Astrocyte of the cerebellum (primary cell): ENCODE results near the gene PRPSAP1.

ENCODE experiments used
- DNase-seq: peaks from one replicate; pipeline ENCODE4 v3.0.0-alpha.2; 2011; ENCODE audit warnings: low read depth
- H3K4me3 ChIP-seq: 2 replicates; pipeline ENCODE4 v1.5.1; 2011; ENCODE audit warnings: mild to moderate bottlenecking, low read depth, low read length, moderate library complexity
- CTCF ChIP-seq: IDR thresholded peaks from 2 replicates; pipeline ENCODE4 v1.5.1; 2012; ENCODE audit warnings: low read length, low read depth, moderate library complexity, mild to moderate bottlenecking; ENCODE audit errors: missing control alignments
- in situ Hi-C: cut with HindIII; loops from 2 replicates; pipeline ENCODE4 v1.10.0; 2017; ENCODE audit warnings: low sequenced_read_pairs

Gene PRPSAP1

GRCh38 chr17:76386966-76387765 is 33.5 kb upstream of the PRPSAP1 start:
- no peak overlapping the region for H3K4me3 ChIP-seq
- DNase-seq, result no peak
- no peak for TF ChIP-seq CTCF
- in situ Hi-C loops, result no loop called here

- peak; percentile 76 for TF ChIP-seq CTCF
- DNase-seq, result no peak
- H3K4me3 ChIP-seq, result peak overlapping the region; percentile 60
- in situ Hi-C loops, result no loop called here
Measured at GRCh38 chr17:76385892-76386786, 32.4 kb upstream of the PRPSAP1 start.

- in situ Hi-C loops, result no loop called here
- no peak for DNase-seq
- TF ChIP-seq CTCF, result no peak
- peak overlapping the region; percentile 60 for H3K4me3 ChIP-seq
Measured at GRCh38 chr17:76384987-76385891, 31.5 kb upstream of the PRPSAP1 start.

- H3K4me3 ChIP-seq, result peak within 1 kb of the TSS; percentile 60
- no peak for DNase-seq
- in situ Hi-C loops, result no loop called here
- TF ChIP-seq CTCF, result no peak
Measured at GRCh38 chr17:76384222-76384986, 30.7 kb upstream of the PRPSAP1 start, which contains the start of gene SPHK1. SPHK1 (plus strand) TSS chr17:76384609; CDS start chr17:76385645, 1,036 bp downstream.

- in situ Hi-C loops, result no loop called here
- H3K4me3 ChIP-seq, result peak overlapping the region; percentile 60
- DNase-seq, result no peak
- peak; percentile 24 for TF ChIP-seq CTCF
Measured at GRCh38 chr17:76383546-76384221, 30.0 kb upstream of the PRPSAP1 start.
